Mammary epithelial cell (primary cell): ENCODE results near the gene FRMD3.

Experiments
- EZH2 ChIP-seq: IDR thresholded peaks from 2 replicates; pipeline ENCODE4 v1.6.1; 2012; ENCODE audit warnings: low read length, inconsistent platforms, borderline replicate concordance
- TF ChIP-seq, protein P1 (sequence below), 2 donors: IDR thresholded peaks in 1 of 2; conservative IDR thresholded peaks in 1 of 2; 2 replicates each; pipeline ENCODE4 v1.5.1; 2011 to 2012; ENCODE audit warnings: inconsistent platforms in 2 of 2, low read length in 2 of 2, mild to moderate bottlenecking in 2 of 2, control low read depth in 1 of 2, low read depth in 1 of 2; ENCODE audit not compliant: insufficient read depth in 1 of 2; ENCODE audit errors: extremely low read depth in 1 of 2

DNA sequence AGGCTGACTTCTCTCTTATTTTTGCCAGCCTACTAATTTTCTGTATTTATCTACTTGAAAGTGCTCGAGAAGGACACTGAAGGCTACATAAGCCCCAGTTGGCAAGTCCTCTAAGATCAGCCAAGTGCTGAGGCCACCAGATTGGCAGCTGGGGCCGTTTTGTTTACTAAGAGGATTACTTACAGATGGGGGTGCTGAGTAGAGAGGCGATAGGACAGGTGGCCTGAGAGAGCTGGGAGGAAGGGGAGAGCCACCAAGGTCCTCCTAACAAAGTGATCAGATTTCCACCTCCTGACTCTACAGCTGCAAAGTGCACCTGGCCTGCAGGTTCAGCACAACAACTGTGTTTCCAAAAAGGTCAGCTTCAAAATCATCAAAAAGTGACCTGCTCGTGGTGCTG is 32.9 kb downstream of the FRMD3 start:
- TF ChIP-seq, protein P1, sequence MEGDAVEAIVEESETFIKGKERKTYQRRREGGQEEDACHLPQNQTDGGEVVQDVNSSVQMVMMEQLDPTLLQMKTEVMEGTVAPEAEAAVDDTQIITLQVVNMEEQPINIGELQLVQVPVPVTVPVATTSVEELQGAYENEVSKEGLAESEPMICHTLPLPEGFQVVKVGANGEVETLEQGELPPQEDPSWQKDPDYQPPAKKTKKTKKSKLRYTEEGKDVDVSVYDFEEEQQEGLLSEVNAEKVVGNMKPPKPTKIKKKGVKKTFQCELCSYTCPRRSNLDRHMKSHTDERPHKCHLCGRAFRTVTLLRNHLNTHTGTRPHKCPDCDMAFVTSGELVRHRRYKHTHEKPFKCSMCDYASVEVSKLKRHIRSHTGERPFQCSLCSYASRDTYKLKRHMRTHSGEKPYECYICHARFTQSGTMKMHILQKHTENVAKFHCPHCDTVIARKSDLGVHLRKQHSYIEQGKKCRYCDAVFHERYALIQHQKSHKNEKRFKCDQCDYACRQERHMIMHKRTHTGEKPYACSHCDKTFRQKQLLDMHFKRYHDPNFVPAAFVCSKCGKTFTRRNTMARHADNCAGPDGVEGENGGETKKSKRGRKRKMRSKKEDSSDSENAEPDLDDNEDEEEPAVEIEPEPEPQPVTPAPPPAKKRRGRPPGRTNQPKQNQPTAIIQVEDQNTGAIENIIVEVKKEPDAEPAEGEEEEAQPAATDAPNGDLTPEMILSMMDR (conservative IDR thresholded peaks at IDR 0.05 in 1 of 2, IDR thresholded peaks at IDR 0.05 in 1 of 2; ENCODE audit: extremely low read depth in 1 of 2, insufficient read depth in 1 of 2, low read depth in 1 of 2, low read length in 2 of 2) = no peak
- no peak for TF ChIP-seq EZH2
